ENCODE data around the gene LMBR1L.
A peak's percentile ranks its signal among the peaks of the same experiment; 100 is the strongest.
"Not testable (repeated sequence)": the region's sequence is repeated elsewhere in the genome, so short reads cannot be mapped to it uniquely, and the experiment has no call there.

LMBR1L gene, protein sequence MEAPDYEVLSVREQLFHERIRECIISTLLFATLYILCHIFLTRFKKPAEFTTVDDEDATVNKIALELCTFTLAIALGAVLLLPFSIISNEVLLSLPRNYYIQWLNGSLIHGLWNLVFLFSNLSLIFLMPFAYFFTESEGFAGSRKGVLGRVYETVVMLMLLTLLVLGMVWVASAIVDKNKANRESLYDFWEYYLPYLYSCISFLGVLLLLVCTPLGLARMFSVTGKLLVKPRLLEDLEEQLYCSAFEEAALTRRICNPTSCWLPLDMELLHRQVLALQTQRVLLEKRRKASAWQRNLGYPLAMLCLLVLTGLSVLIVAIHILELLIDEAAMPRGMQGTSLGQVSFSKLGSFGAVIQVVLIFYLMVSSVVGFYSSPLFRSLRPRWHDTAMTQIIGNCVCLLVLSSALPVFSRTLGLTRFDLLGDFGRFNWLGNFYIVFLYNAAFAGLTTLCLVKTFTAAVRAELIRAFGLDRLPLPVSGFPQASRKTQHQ

DNA sequence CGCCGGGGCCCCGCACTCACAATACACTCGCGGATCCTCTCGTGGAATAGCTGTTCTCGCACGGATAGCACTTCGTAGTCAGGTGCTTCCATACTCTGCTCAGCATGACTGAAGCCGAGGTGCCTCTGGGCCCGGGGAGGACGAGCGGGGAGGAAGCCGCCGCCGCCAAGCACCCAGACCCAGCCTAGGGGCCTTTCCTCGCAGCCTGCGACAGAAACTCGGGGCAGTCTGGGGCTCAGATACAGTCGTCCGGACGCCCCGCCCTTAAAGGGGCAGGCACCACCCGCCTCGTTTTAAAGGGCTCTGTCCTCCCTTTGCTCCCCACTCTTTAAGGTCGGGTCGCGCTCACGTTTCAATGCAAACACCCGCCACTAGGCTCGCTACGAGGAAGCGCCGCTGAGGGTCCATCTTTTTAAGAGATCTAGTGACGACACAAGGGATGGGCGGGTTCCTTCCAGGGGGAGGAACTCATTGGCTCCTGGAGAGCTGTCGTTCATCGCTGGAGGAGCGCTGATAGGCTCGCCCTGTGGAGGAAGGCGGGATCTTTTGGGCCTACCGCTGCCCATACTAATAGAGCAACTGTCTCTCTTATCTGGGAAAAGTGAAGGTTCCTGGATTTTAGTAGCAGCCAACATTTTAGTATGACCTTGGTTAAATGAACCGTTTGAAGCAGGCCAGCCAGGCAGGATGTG is at the start of gene LMBR1L:
TSS of gene LMBR1L (minus strand) at position 384 of the 692 bp plus-strand sequence. CDS start at position 92, 292 bp downstream.
- peak; percentile 99 for DNase-seq (ENCODE audit: low spot score)

GRCh38 chr12:49160399-49160798 is 49.8 kb upstream of the LMBR1L start:
- no peak for DNase-seq (ENCODE audit: low spot score)

DNA sequence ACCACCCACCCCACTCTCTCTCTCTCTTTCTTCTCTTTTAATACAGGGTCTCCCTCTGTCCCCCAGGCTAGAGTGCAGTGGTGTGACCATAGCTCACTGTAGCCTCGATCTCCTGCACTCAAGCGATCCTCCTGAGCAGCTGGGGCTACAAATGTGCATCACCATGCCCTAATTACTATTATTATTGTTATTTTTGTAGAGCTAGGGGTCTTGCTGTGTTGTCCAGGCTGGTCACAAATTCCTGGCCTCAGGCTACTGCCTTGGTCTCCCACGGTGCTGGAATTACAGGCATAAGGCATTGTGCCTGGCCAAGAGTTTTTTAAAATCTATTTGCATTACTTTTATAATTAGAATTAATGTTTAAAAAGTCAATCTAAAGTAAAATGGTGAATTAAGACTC is 43.6 kb upstream of the LMBR1L start:
- no peak for DNase-seq (ENCODE audit: low spot score)

GRCh38 chr12:49147384-49147783 is 36.7 kb upstream of the LMBR1L start:
- DNase-seq (ENCODE audit: low spot score), result no peak

DNA sequence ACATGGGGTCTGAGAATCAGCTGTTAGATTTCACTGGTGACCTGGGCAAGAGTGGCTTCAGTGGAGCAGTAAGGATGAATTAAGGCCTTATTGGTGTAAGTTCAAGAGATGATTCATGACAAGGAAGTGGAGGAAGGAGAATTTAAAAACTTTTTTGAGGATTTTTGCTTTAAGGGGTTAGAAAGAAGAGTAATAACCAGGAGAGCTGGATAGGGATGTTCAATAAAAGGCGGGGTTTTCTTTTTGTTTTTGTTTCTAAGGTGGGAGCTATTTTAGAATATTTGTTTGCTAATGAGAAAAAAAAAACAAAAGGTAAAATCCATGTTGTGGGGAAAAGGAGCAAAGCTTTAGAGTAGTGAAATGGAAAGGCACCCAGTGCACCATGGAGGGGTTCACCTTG is 35.8 kb upstream of the LMBR1L start:
- DNase-seq (ENCODE audit: low spot score), result no peak

GRCh38 chr12:49144384-49144783 is 33.7 kb upstream of the LMBR1L start:
- no peak for DNase-seq (ENCODE audit: low spot score)

DNA sequence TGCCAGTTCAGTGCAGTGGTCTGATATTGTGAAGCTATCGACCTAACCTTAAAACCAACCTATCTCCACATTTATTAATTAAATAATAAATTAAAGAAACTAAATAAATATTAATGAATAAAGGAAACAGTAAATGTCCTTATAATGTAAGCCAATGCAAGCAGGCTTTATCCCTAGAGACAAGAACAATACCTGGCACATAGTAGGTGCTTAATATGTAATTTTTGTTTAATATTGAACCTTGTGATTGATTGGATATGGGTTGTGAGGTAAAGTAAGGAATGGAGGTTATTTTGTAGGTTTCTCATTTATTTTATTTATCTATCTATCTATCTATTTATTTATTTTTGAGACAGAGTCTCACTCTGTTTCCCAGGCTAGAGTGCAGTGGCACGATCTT is 28.4 kb upstream of the LMBR1L start:
- no peak for DNase-seq (ENCODE audit: low spot score)

DNA sequence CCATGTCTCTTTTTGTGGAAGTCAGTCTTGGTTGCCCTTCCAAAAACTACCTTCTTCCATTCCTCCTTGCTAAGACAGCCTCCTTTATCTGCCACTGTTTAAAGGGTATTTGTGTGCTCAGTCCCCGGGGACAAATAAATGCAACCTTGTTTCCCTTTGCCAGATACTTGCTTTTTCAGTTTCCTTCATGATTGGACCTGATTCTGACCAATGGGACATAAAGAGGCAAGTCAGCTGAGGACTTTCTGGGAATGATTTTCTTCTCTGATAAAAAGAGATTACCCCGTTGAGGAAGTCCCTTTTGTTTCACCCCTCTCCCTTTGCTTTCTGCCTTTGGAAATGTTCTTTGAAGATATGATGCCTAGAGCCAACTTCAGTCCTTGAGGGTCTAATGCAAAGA is 27.9 kb upstream of the LMBR1L start:
- peak; percentile 78 for DNase-seq (ENCODE audit: low spot score)

DNA sequence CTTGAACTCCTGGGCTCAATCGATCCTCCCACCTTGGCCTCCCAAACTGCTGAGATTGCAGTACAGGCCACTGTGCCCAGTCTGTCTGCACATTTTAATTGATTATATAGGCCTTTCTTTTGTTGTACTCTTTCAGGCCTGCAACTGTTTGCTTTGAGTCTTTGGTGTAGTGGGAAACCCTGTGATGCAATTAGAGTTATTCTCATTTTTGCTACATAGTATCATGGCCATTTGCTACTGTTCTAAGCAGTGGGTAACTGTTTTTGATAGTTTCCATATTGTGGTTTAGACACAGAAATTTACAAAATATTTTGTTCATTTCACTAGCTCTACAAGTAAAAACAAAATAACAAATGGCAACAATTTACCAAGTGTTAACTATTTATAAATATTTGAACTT is 26.8 kb upstream of the LMBR1L start:
- DNase-seq (ENCODE audit: low spot score), result no peak

GRCh38 chr12:49136997-49137396 is 26.4 kb upstream of the LMBR1L start:
- not testable (repeated sequence) for DNase-seq (ENCODE audit: low spot score)

DNA sequence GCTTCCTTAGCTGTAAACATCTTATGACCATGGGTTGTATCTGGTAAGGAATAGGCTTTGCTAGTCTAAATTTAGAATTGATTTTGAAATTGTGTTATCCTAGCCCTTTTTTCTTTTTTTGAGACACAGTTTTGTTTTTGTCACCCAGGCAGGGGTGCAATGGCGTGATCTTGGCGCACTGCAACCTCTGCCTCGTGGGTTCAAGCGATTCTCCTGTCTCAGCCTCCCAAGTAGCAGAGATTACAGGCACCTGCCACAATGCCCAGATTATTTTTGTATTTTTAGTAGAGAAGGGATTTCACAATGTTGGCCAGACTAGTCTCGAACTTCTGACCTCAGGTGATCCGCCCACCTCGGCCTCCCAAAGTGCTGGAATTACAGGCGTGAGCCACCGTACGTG is 22.9 kb upstream of the LMBR1L start:
- DNase-seq (ENCODE audit: low spot score), result no peak

DNA sequence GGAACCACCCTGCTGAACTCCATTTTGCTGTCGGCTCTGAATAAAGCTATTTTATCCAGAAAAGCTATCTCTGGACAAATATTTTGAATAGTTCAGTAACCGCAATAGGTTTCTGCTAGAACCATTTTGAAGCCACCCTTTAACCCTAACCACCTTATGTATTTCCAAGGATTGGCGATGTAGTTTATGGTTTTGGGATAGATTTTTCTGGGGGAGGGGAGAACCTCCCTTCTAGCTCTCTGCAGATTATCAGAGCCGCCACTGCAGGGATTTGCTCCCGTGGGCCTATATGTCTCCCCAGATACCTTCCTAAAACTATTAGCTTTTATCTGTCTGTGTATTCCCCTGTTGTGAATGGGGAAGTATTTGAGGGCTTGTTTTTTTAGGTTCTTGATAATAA is 22.4 kb upstream of the LMBR1L start:
- DNase-seq (ENCODE audit: low spot score), result no peak

- DNase-seq (ENCODE audit: low spot score), result no peak
Observed at GRCh38 chr12:49131894-49132461, 21.3 kb upstream of the LMBR1L start.

DNA sequence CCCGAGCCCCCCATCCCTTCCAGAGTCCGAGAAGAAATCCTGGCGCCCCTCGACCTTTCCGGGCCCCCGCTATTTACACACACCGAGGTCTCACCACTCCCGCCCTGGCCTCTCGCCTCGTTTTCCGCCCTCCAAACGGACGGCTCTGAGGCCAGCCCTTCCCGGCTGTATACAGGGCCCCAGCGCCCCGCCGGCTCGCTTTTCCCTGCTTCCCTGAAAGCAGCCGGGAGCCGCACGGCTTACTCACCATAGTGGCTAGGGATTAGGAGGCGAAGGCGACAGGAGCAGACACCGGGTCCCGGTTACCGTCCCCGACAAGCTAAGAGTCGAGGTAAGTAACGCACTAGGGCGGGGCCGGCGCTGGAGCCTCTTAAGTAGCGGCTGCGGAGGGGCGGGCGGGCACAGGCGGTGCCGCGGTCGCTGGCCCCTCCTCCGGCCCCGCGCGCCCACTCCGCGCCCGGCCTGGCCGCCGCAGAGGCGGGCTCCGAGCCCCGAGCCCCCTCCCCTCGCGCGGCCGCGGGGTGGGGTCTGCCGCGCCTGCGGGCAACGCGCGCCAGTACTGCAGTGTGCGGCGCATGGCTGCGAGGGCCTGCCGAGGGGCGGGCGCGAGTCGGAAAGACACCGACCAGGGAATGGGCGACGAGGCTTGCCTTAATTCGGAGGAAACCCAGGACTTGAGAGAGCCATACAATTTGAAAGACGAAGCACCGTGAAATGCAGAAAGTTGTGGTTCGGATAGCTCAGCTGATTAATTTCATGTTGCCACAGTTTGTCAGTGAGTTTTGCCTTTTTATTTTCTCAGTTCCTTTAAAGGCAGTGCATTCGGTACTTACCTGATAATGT is 20.6 kb upstream of the LMBR1L start, which contains the start of gene TUBA1B:
TSS of gene TUBA1B (minus strand) at position 345 of the 843 bp plus-strand sequence. CDS start at position 250, 95 bp downstream.
- DNase-seq (ENCODE audit: low spot score), result peak; percentile 80

- DNase-seq (ENCODE audit: low spot score), result peak; percentile 91
Observed at GRCh38 chr12:49130151-49131050, 19.8 kb upstream of the LMBR1L start.

- no peak for DNase-seq (ENCODE audit: low spot score)
Observed at GRCh38 chr12:49129332-49130150, 18.9 kb upstream of the LMBR1L start.

GRCh38 chr12:49127971-49128370 is 17.3 kb upstream of the LMBR1L start:
- DNase-seq (ENCODE audit: low spot score), result not testable (repeated sequence)

DNA sequence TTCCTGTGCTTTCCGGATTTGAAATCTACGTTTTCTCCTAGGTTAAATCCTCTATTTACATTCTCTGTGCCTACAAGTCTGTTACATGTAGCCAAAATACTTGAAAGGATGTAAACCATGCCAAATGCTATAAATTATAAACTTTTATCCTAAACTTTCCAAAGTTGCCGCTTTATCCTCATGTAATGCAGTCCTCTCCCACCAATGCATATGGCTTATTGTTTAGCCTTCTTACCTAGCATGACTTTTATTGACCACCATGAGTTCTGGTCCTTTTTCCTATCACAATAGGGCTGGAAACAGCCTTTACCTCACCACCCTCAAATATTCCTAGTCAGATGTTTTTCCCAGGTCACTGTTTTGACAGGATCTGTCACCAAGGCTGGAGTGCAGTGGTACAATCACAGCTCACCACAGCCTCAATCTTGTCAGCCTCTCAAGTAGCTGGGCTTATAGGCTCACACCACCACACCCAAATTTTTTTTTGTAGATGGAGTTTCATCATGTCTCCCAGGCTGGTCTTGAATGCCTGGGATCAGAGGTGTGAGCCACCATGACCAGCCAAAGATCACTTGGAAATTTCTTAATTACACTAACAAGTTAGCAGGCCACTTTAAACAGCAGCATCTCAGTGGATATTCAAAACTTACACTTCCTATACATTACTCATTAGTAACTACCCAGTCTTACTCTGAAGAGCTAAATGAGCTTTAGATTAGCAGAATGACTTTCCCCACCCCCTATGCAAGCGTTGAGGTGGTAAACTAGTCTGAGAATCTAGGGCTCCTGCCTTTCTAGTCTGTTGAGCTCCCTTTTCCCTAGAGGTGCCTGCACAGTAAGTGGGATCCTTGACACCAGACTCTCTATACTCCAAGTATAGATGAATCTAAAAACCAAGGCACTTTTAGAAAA is 16.5 kb upstream of the LMBR1L start:
- DNase-seq (ENCODE audit: low spot score), result no peak
